CD4-positive, alpha-beta T cell treated with Interleukin-2 at 100 ng/mL for 4 hours (primary cell): Measurements from ENCODE around the gene RXFP3.
"Not testable (repeated sequence)": the region's sequence is repeated elsewhere in the genome, so short reads cannot be mapped to it uniquely, and the experiment has no call there.

ENCODE experiments used
- DNase-seq: peaks from one replicate; pipeline ENCODE4 v3.0.0-alpha.2; 2020; ENCODE audit warnings: low spot score

RXFP3 gene, protein sequence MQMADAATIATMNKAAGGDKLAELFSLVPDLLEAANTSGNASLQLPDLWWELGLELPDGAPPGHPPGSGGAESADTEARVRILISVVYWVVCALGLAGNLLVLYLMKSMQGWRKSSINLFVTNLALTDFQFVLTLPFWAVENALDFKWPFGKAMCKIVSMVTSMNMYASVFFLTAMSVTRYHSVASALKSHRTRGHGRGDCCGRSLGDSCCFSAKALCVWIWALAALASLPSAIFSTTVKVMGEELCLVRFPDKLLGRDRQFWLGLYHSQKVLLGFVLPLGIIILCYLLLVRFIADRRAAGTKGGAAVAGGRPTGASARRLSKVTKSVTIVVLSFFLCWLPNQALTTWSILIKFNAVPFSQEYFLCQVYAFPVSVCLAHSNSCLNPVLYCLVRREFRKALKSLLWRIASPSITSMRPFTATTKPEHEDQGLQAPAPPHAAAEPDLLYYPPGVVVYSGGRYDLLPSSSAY

DNA sequence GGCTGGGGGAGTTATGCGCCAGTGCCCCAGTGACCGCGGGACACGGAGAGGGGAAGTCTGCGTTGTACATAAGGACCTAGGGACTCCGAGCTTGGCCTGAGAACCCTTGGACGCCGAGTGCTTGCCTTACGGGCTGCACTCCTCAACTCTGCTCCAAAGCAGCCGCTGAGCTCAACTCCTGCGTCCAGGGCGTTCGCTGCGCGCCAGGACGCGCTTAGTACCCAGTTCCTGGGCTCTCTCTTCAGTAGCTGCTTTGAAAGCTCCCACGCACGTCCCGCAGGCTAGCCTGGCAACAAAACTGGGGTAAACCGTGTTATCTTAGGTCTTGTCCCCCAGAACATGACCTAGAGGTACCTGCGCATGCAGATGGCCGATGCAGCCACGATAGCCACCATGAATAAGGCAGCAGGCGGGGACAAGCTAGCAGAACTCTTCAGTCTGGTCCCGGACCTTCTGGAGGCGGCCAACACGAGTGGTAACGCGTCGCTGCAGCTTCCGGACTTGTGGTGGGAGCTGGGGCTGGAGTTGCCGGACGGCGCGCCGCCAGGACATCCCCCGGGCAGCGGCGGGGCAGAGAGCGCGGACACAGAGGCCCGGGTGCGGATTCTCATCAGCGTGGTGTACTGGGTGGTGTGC, at the start of gene RXFP3:
TSS of gene RXFP3 (plus strand) at position 6 of the 636 bp plus-strand sequence. CDS start at position 361, 355 bp downstream.
- DNase-seq = no peak

DNA sequence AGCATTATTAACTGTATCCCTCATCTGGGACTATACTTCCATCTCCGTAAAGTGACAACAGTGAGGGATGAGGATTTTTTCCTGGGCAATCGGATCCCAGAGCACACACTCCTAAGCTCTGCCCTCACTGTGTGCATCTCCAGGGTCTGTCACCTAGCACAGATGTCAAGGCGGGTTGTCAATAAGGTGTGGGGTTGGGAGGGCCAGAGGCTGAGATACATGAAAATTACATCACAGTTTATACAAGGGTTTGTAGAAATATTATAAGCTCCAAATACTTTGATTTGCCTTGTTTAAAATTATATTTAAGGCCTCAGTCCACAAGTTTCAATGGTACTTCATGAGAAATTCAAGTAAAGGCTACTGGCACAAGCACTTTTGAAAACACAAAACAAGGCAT, 48.9 kb upstream of the RXFP3 start:
- DNase-seq = no peak

DNA sequence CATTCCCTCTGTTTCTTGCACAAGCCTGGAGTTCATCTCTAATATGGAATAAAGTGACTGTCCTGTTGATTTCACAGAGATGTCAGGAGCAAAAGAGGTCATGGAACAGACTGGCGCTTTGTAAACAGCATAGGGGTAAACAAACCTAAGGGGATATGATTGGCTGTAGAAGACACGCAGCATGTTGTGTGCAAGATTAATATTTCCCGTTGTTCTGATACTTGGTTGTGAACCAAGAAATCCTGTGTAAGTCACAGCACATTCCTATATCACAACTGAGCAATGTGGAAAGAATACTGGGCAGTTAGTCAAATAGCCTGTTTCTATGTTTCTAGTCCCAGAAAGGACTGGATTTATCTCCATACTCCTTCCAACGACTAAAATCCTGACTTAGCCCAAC, 47.6 kb upstream of the RXFP3 start:
- DNase-seq = no peak

DNA sequence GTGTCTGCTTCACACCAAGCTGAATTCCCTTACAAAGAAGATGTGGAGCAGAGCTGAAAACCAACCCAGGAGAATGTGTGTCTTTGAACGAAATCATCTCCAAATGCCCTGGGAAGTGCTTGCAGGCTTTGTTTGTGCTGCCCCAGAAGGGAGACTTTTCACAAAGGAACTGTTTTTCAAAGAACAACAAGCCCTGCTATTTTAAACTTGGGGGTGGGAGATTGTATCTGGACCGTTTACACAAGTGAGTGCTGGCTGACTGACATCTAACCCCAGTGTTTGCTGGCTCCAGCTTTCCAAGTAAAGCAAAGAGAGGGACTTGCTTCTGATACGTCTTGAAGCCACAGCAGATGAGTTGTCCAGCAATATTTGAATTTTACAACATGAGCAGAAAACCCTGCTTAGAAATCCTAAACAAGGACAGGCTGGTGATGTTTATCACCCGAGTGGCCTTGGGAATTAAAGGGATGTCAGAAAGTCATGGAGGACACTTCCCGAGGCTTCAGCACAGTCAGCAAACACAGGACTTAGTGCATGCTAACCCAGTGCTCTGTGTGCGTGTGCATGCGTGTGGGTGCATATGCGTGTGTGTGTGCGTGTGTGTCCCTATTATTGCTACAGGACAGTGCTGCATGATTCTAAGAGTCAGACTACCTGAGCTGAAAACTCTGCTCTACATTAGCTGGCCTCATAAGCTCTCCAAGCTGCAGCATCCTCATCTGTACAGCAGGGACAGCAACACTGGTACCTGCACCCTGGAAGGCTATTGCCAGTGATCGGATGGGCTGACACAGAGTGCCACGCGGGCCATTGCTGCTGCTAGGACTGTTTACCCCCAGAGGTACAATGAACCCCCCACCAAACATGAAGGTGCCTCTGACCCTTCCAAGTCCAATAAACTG, 45.8 kb upstream of the RXFP3 start:
- DNase-seq = no peak

DNA sequence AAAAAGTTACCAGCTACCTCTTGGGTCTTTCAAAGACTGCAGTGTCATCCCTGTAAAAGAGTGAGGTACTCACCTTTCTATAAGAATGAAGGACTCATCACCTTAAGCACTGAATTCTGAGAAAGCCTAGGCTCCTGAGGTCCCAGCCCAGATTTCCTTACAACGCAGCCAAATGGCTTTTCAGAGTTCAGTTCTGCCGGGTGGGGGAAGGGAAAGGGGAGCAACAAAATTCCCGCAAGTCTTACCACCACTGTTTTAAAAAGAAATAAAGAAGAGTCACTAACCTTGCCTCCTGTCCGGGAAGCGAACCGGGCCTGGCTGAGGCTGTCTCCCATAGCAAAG, 44.8 kb upstream of the RXFP3 start:
- no peak for DNase-seq

DNA sequence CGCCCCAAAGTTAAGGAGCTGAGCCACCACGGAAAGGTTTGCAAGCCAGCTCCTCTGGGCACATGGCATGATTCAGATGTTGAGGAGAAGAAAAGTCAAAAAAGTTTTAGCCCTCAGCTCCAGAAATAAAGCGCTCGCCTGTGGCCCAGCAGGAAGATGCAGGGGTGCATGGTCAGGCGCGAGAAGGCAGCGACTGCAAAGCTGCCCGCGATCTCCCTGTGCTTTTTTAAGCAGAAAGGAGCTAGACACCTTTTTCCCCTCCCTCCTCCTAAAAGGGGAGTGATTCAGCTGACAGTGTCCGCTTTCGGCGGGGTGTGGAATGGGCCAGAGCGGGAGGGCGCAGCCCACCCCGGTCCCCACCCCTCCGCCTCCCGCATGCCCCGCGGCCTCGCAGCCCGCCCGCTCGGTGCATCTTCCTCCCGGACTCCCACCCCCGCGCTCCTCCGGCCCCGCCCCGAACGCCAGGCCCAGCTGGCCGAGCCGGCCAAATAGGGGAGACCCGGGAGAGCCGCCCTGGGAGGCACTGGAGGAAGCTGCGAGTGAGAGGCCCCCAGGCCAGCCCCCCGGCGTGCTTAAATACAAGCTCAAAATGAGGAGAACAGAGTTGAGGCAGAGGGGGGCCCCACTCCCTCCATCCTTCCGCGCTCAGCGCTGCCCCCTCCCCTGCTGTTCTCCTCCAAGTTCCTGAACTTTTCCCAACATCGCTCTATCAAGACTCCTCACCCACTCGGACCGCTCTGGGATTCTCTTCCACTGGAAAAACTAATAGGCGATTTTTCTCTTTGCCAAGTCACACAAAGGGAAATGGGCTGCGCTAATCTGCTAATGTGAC, 44.2 kb upstream of the RXFP3 start, which contains the start of gene ADAMTS12:
TSS of gene ADAMTS12 (minus strand) at position 203 of the 832 bp plus-strand sequence. CDS start at position 69, 134 bp downstream.
- no peak for DNase-seq

DNA sequence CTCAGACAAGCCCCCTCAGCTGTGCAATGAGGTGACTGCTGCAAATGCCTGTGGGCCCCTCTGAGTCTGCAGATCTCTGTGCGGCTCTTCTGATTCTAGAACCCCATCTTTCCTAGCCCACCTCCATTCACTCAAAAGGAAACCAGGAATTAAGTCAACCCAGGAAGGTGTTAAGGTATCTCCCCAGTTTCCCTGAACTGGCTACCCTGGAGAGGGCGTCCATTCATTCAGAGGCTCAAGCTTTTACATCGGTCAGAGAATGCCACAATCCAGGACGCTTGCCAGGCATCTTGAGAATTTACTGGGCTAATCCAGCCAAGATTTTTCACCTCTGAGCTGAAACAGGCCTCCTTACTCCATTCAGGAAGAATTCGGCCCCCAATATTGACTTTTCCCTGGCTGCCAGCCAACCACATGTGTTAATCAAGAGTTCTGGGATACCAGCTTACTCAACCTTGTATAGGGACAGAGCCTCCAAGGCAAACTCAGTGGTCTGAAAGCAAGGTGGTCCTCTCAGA, 43.5 kb upstream of the RXFP3 start:
- DNase-seq = no peak

DNA sequence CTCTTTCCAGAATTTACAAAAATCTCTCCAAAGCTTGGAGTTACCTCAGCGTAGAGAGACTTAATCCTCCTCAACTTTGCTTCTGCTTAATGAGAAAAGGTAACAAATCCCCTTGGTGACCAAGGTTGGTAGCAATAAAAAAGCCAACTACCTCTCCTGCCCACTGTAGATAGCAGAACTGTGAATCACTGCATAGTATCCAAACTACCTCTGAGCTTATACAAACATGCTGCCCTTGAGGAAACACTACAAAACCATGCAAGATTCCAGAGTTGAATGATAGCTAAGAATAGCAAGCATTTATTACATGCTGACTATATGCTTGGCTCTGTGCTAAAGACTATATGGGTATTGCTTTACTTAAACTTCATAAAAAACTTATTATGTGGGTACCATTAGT, 41.6 kb upstream of the RXFP3 start:
- no peak for DNase-seq

DNA sequence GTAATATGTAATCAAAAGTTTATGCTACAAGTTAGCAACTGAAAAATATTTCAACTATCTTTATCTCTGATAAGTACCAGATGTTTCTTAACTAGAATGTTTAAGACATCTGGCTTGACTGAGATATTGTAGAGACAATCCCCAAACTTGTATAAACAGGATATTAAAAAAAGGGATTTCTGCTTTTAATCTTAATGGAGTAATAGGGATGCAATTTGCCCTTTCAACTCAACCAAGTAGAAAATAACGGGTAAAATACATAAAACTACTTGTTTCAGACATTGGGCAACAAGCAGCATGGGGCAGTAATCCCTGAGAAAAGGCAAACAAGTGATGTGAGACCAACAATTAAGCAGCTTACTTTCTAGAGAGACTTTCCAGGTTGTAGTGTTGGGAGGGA, 35.0 kb upstream of the RXFP3 start:
- no peak for DNase-seq

DNA sequence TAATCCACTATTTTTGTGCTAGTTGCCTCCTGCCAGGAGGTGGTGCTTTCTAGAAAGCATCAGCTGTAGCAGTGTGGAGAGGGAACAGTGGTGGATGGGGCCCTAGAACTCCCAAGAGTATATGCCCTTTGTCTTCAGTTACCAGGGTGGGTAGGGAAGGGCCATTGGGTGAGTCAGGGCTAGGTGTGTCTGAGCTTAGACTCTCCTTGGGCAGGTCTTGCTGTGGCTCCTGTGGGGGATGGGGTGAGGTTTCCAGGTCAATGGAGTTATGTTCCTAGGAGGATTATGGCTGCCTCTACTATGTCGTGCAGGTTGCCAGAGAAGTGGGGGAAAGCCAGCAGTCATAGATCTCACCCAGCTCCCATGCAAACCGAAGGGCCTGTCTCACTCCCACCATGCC, 33.1 kb upstream of the RXFP3 start:
- no peak for DNase-seq

DNA sequence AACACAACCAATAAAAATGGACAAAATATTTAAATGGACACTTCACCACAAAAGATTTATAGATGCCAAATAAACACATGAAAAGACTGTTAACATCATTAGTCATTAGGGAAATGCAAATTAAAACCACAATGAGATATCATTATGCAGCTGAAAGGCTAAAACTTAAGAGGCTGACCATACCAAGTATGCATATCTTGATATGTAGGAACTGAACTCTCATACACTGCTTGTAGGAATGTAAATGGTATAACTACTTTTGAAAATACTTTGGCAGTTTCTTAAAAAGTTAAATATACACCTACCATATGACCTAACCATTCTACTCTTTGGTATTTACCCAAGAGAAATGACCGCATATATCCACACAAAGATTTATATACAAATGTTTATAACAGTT, 30.8 kb upstream of the RXFP3 start:
- DNase-seq = no peak

DNA sequence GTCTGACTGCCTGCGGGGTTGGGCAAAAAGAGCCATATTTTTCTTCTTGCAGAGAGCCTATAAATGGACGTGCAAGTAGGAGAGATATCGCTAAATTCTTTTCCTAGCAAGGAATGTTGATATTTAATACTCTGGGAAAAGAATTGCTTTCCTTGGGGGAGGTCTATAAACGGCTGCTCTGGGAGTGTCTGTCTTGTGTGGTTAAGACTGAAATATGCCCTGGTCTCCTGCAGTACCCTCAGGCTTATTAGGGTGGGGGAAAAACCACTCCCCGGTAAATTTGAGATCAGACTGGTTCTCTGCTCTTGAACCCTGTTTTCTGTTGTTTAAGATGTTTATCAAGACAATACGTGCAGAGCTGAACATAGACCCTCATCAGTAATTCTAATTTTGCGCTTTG, 29.9 kb upstream of the RXFP3 start:
- DNase-seq = not testable (repeated sequence)

DNA sequence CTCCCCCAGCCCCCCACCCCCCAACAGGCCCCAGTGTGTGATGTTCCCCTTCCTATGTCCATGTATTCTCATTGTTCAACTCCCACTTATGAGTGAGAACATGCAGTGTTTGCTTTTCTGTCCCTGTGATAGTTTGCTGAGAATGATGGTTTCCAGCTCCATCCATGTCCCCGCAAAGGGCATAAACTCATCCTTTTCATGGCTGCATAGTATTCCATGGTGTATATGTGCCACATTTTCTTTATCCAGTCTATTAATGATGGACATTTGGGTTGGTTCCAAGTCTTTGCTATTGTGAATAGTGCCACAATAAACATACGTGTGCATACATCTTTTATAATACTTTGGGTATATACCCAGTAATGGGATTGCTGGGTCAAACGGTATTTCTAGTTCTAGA, 21.3 kb upstream of the RXFP3 start:
- DNase-seq = not testable (repeated sequence)

DNA sequence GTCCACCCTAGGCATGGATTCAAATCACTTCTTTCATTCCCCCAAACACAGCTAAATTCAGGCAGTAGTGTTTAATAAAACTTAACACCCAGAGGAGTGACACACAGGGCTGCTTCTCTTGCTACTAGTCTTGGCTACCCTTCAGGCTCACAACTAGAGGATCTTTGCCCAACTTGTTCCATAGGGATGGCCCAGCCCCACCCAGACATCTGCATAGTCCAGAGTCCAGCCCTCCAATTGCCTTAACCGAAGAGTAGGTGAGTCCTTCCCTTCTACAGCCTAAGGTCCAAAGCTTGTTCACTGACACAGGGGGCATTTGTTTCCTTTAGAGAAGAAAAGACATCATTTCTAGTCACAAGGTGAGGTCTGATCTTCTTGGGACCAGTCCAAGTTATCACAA, 15.2 kb upstream of the RXFP3 start:
- DNase-seq = no peak

DNA sequence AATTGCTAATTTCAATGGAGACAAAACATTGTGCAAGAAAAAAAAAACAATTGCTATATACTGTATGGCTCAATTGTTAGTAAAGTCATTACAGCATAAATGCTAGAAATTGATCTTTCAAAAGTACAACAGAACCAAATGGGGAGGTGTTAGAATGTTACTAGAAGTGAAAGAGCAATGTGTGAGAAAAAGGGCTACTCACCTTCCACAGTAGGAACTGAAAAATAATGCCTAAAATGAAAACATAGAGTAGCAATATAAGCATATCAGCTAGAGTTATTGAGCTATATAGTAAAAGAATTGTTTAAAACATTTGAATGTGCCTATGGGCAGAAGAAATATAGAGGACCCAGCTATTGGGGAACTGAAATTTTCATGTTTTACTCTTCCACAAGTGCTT, 10.9 kb upstream of the RXFP3 start:
- DNase-seq = no peak

DNA sequence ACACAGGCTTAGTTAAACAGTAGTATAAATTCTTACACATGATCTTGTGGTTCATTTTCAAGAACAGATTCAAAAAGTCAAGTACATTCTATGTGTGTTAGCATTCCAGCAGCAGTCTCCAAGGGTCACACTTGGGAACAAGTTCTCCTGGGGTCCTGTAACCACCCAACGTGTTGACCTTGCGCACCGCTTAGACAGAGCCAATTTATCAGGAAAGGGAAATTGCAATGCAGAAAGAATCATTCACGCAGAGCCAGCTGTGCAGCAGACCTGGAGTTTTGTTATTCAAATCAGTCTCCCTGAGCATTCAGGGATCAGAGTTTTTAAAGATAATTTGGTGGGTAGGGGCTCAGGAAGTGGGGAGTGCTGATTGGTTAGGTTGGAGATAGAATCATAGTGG, 8.5 kb upstream of the RXFP3 start:
- no peak for DNase-seq

DNA sequence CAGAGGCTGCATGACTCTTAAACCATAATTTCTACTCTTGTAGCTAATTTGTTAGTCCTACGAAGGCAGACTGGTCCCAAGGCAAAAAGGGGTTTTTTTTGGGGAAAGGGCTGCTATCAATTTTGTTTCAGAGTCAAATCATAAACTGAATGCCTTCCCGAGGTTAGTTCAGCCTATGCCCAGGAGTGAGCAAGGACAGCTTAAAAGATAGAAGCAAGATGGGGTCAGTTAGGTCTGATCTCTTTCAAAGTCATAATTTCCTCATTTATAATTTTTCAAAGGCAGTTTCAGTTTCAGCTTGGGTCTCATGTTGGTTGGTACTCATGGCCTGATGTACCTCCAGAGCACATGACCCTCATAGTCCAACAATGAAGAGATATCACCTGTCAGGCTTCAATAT, 7.9 kb upstream of the RXFP3 start:
- DNase-seq = no peak

DNA sequence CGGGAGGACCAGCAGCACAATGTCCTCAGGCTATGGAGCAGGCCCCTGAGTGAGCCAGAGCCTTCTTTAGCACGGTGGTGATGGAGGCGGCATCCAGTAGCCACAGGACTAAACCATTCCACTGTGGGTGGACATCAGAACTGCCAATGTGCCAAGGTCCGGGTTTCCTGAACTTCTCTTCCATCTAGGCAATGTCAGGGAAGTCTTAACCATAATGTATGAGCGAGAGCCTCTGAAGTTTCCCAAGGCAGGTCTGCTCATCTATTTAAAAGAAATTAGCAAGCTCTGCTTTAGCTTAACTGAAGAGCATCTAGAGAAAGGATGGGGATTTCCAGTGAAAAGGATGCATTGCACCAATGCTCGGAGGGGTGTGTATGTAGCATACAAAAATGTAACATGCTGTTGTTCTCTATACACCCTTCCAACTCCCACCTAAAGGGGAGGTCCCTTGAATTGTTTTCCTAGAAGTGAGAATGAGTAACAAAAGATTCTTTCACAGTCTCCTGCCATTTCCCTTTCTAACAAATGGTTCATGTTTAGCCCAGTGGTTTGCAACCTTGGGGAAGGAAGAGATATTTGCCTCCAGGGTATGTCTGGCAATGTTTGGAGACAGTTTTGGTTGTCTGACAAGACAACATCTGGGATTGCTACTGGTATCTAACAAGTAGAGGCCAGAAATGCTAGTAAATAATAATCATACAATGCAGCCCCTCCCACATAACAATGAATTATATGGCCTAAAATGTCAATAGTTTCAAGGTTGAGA, 6.1 kb upstream of the RXFP3 start:
- no peak for DNase-seq

DNA sequence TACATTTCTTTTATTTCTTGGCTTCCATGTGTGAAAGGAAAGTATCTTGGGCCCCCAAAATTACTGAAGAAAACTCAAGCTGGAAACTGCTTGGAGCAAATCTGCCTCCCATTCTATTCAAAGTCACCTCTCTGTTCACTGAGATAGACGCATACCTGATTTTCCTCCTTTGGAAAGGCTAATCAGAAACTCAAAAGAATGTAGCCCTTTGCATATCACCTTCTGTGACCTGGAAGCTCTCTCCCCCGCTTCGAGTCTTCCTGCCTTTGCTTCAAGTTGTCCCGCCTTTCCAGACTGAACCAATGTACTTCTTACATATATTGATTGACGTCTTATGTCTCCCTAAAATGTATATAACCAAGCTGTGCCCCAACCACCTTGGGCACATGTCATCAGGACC, 5.0 kb upstream of the RXFP3 start:
- no peak for DNase-seq

DNA sequence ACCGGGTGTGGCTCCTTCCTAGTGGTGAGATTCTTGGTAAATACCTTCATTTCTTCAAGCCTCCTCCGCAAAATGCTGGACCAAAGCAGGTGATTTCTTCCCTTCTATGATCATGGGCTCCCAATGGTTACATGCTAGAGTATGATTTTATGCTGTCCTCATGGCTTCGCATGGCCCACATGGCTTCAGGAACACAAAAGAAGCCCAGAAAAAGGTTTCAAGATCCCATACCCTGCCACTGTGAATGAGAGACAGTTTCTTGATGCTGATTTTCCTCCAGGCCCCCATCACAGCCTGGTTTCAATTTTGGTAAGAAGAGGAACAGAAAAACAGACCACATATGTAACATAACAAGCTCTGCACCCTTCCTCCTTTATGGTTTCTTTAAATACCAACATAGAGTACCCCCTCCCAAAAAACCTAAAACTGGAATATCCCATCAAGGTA, 2.4 kb upstream of the RXFP3 start:
- DNase-seq = no peak

DNA sequence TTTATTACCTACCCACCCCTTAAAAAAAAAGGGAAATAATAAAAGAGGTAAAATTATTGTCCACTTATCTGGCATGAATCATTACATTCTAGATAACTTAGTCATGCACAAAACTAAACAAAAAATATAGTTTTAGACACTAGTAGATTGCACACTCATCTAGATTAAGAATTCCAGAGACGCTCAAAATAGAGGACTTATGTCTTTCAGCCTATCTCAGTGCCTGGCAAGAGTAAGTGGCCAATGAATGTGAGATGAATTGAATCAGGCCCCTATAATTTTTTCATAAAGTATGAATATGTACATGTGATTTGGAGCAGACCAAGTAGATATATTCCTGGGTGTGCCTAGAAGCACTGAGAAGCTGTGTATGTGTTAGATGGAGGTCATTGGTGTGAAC, 2.0 kb upstream of the RXFP3 start:
- DNase-seq = no peak
